Uterus (tissue), 2 donors: ENCODE results near the gene TET2.

ENCODE experiments used
- CTCF ChIP-seq, 4 experiments: fragments of 200-600 bp in 2 of 4; fragments of 450-650 bp in 2 of 4; sonication (generic) in 2 of 4; IDR thresholded peaks; one replicate each; pipeline ENCODE4 v1.5.1; 2016 to 2019; ENCODE audit warnings: antibody characterized with exemption in 4 of 4, mild to moderate bottlenecking in 2 of 4, moderate library complexity in 1 of 4
- POLR2A ChIP-seq, 2 donors: fragments of 450-650 bp; IDR thresholded peaks; one replicate each; pipeline ENCODE4 v1.6.1; 2016; ENCODE audit warnings: antibody characterized with exemption in 2 of 2, mild to moderate bottlenecking in 1 of 2, moderate library complexity in 1 of 2

- TF ChIP-seq CTCF (IDR thresholded peaks at IDR 0.05) (no peak), POLR2A (IDR thresholded peaks at IDR 0.05) (no peak)
Measured at GRCh38 chr4:105225500-105225899, 78.8 kb downstream of the TET2 start.
